A549 (cell line): ENCODE results near the gene TATDN3. TPM values are rescaled to one million over a fixed set of nuclear protein-coding genes. Genes with fewer than 3 reads are reported as not detected.

Experiments
- ATAC-seq, 2 experiments: fragments of 200-7000 bp in 1 of 2; fragments of >200 bp in 1 of 2; cut with Nextera tagmentation in 1 of 2; cut with Tn5 transposase in 1 of 2; 3 replicates each; pipeline versions ENCODE4 v1.8.0 to v1.9.1; 2018 to 2020; ENCODE audit warnings: mild to moderate bottlenecking in 1 of 2, moderate library complexity in 1 of 2
- CTCF ChIA-PET: fragments of 300-600 bp; sonication (Branson Sonifier 250); formaldehyde crosslinking; extraction: SDS; loops from one replicate; lab custom pipeline; 2021; ENCODE audit warnings: antibody characterized with exemption, inconsistent platforms; lab: Yijun Ruan, JAX
- POLR2A ChIA-PET: fragments of 350-600 bp; formaldehyde crosslinking; extraction: SDS; loops from one replicate; lab custom pipeline; 2021; ENCODE audit warnings: antibody characterized with exemption, inconsistent platforms; lab: Yijun Ruan, JAX
- DNase-seq, 2 experiments: peaks; one replicate each; pipeline versions ENCODE4 v3.0.0 to v3.0.0-alpha.2; 2011 to 2016; ENCODE audit warnings: low read depth in 1 of 2, low spot score in 1 of 2
- FAIRE-seq: peaks from 2 replicates; lab custom pipeline; 2011; peaks lifted over from hg19 to GRCh38; lab: Jason Lieb, UNC
- H3K27ac ChIP-seq, 2 experiments: fragments of >200 bp; sonication (Bioruptor Twin); formaldehyde crosslinking; 3 replicates each; pipeline ENCODE4 v1.5.1; 2016 to 2017
- H3K4me1 ChIP-seq: fragments of >200 bp; sonication (Bioruptor Twin); formaldehyde crosslinking; 3 replicates; pipeline ENCODE4 v1.6.1; 2016
- H3K4me2 ChIP-seq: fragments of >200 bp; sonication (Bioruptor Twin); formaldehyde crosslinking; 3 replicates; pipeline ENCODE4 v1.6.1; 2016
- H3K4me3 ChIP-seq: fragments of >200 bp; sonication (Bioruptor Twin); formaldehyde crosslinking; 3 replicates; pipeline ENCODE4 v1.5.1; 2016
- H3K9me3 ChIP-seq: fragments of >200 bp; sonication (Bioruptor Twin); formaldehyde crosslinking; 3 replicates; pipeline ENCODE4 v1.6.1; 2016
- BHLHE40 ChIP-seq: IDR thresholded peaks from 2 replicates; pipeline ENCODE4 v1.6.1; 2012; ENCODE audit warnings: low read depth, low read length, inconsistent platforms
- CEBPB ChIP-seq, 2 experiments: fragments of >200 bp in 1 of 2; sonication (Bioruptor Twin) in 1 of 2; formaldehyde crosslinking in 1 of 2; IDR thresholded peaks; 2 replicates each; pipeline ENCODE4 v1.6.1; 2012 to 2016
- EP300 ChIP-seq, 2 experiments: fragments of >200 bp; sonication (Bioruptor Twin); formaldehyde crosslinking; IDR thresholded peaks; 2 replicates in 1 of 2; 3 replicates in 1 of 2; pipeline ENCODE4 v1.6.1; 2016 to 2017
- ESRRA ChIP-seq: fragments of 150-350 bp; IDR thresholded peaks from 2 replicates; pipeline ENCODE4 v1.6.1; 2014; ENCODE audit warnings: mild to moderate bottlenecking, low read length, borderline replicate concordance
- FOSB ChIP-seq: fragments of 250-450 bp; sonication (Bioruptor Pico); IDR thresholded peaks from 2 replicates; pipeline ENCODE4 v1.5.0; 2020; ENCODE audit warnings: mild to moderate bottlenecking, moderate library complexity
- FOXS1 ChIP-seq: fragments of 250-450 bp; sonication (Bioruptor Pico); IDR thresholded peaks from 2 replicates; pipeline ENCODE4 v1.5.0; 2020; ENCODE audit warnings: mild to moderate bottlenecking, moderate library complexity
- GATA3 ChIP-seq: IDR thresholded peaks from 2 replicates; pipeline ENCODE4 v1.6.1; 2012; ENCODE audit warnings: borderline replicate concordance
- KDM1A ChIP-seq: fragments of 200-600 bp; sonication (generic); IDR thresholded peaks from 2 replicates; pipeline ENCODE4 v1.6.1; 2016; ENCODE audit warnings: low read depth, mild to moderate bottlenecking
- NFE2L2 ChIP-seq: fragments of 150-350 bp; conservative IDR thresholded peaks from 2 replicates; pipeline ENCODE4 v1.6.1; 2014; ENCODE audit warnings: low read length
- NPAS2 ChIP-seq: fragments of 250-450 bp; sonication (Bioruptor Pico); IDR thresholded peaks from 2 replicates; pipeline ENCODE4 v1.8.0; 2022; ENCODE audit warnings: mild to moderate bottlenecking, moderate library complexity, borderline replicate concordance
- NR3C1 ChIP-seq: fragments of >200 bp; sonication (Bioruptor Twin); formaldehyde crosslinking; IDR thresholded peaks from 3 replicates; pipeline ENCODE4 v1.6.1; 2017
- PHF8 ChIP-seq: fragments of 200-600 bp; sonication (generic); IDR thresholded peaks from 2 replicates; pipeline ENCODE4 v1.6.1; 2016; ENCODE audit warnings: low read depth, mild to moderate bottlenecking, antibody characterized with exemption, moderate library complexity, borderline replicate concordance
- POLR2AphosphoS2 ChIP-seq: conservative IDR thresholded peaks from 2 replicates; pipeline ENCODE4 v1.6.1; 2012; ENCODE audit warnings: low read length, improper control_type of control experiment, inconsistent platforms
- RAD21 ChIP-seq, 2 experiments: fragments of >200 bp in 1 of 2; sonication (Bioruptor Twin) in 1 of 2; formaldehyde crosslinking in 1 of 2; IDR thresholded peaks in 1 of 2; conservative IDR thresholded peaks in 1 of 2; 2 replicates in 1 of 2; 3 replicates in 1 of 2; pipeline ENCODE4 v1.6.1; 2012 to 2018; ENCODE audit warnings: inconsistent platforms in 1 of 2
- RARB ChIP-seq: fragments of 250-450 bp; sonication (Bioruptor Pico); IDR thresholded peaks from 2 replicates; pipeline ENCODE4 v1.8.0; 2021; ENCODE audit warnings: mild to moderate bottlenecking, moderate library complexity
- SMC3 ChIP-seq: fragments of >200 bp; sonication (Bioruptor Twin); formaldehyde crosslinking; IDR thresholded peaks from 3 replicates; pipeline ENCODE4 v1.6.1; 2018; ENCODE audit warnings: inconsistent platforms
- ZNF302 ChIP-seq: fragments of 250-450 bp; sonication (Bioruptor Pico); IDR thresholded peaks from 2 replicates; pipeline ENCODE4 v1.9.0; 2021; ENCODE audit warnings: inconsistent platforms, mild to moderate bottlenecking, moderate library complexity
- WGBS: methylation state at CpG from one replicate; pipeline ENCODE4 v1.1.6; 2017; ENCODE audit errors: missing lambda C conversion rate; 5-methylcytosine and 5-hydroxymethylcytosine counted together
- polyA plus RNA-seq, 4 experiments: library from polyadenylated mRNA; depleted of rRNA in 3 of 4; stranded (reverse); fragments of >200 nt; fragmentation: RNase III in 1 of 4; extraction: RNeasy Plus Mini Kit Qiagen cat#74134 plus additional on column Dnase treatment in 1 of 4; gene quantifications; 2 replicates in 3 of 4; 3 replicates in 1 of 4; pipeline ENCODE4 v1.2.3, GENCODE V29; 2011 to 2017
- TF ChIP-seq, protein P1 (sequence below): fragments of >200 bp; sonication (Bioruptor Twin); formaldehyde crosslinking; IDR thresholded peaks from 3 replicates; pipeline ENCODE4 v1.5.1; 2016
- TF ChIP-seq, protein P2 (sequence below): fragments of 250-450 bp; sonication (Bioruptor Pico); IDR thresholded peaks from 2 replicates; pipeline ENCODE4 v1.5.0; 2020; ENCODE audit warnings: low read depth, mild to moderate bottlenecking, moderate library complexity
- TF ChIP-seq, protein P3 (sequence below): fragments of 150-350 bp; IDR thresholded peaks from 2 replicates; pipeline ENCODE4 v1.6.1; 2014; ENCODE audit warnings: low read depth, mild to moderate bottlenecking, low read length
- TF ChIP-seq, protein P4 (sequence below): fragments of 200-600 bp; sonication (generic); IDR thresholded peaks from 2 replicates; pipeline ENCODE4 v1.6.1; 2016; ENCODE audit warnings: antibody characterized with exemption, mild to moderate bottlenecking, moderate library complexity

Gene TATDN3
- polyA plus RNA-seq, 2 of the 4 experiments (the other 2 are of a cell fraction), result 11.1 to 22.6 TPM

DNA sequence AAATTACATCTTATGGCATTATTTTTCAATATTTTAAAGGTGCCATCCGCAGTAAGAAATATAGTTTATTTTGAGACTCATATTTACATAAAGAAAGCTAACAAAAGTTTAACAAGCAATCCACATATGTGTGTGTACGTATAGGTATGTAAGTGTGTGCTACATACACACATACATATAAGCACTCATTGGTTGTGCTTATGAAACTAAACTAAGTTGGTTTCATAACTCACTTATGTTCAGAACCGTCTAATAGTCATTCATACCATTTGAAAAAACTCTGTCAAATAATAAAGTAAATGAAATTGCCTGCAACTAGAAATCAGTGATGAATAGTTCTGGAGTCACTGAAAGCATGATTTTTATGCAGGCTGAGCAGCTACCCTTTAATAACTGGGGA lies 14.1 kb downstream of the TATDN3 start (continued):
- no peak for TF ChIP-seq NPAS2 (CRISPR knock-in tag)
- TF ChIP-seq, all 56 proteins: peak for 0

DNA sequence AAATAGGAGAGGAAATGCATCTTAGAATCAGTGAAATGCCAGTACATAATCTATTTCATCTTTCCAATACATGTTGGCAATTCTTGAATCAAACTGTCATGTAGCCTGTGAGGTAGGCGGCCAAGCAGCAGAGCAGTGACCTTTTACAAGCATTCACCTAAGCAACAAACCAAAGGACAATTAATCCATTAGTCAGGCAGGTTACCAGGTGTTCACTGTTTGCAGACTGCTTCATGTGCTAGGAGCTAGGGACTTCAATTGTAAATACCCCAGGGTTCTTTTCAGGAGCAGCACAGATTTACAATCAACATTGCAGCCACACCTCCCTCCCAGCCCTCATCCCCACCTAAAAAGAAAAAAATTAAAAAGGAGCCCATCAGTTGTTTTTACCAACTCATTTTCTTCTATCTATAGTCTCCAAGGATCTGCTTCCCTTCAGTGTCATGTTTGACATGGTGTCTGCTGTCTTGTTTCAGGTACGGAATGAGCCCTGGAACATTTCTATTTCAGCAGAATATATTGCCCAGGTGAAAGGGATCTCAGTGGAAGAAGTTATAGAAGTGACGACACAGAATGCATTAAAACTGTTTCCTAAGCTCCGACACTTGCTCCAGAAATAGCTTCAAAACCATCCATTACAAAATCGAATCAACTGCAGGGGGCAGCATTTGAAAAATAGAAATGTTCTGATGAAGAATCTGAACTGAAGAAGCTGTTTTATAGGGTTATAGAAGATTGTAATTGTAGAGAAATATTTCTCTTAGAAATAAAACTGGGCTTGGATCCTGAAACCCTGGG lies 23.0 kb downstream of the TATDN3 start:
- ATAC-seq (0 out of 6 replicates have a peak, but pooled peaks of 1 of the 2 experiments have one; percentile 34), FAIRE-seq (no peak), DNase-seq (peak in 1 of 2 experiments; percentile 38)
- H3K4me3 ChIP-seq, result no peak overlapping the region
- 58% methylated on average over 5 of the region's 5 CpGs for WGBS
- H3K27ac ChIP-seq, result peak overlapping the region in 1 of 2 experiments; percentile 49; a peak in 3 of 6 replicates
- no peak for TF ChIP-seq POLR2AphosphoS2
- TF ChIP-seq SMC3, result peak; percentile 75
- TF ChIP-seq, protein P1, sequence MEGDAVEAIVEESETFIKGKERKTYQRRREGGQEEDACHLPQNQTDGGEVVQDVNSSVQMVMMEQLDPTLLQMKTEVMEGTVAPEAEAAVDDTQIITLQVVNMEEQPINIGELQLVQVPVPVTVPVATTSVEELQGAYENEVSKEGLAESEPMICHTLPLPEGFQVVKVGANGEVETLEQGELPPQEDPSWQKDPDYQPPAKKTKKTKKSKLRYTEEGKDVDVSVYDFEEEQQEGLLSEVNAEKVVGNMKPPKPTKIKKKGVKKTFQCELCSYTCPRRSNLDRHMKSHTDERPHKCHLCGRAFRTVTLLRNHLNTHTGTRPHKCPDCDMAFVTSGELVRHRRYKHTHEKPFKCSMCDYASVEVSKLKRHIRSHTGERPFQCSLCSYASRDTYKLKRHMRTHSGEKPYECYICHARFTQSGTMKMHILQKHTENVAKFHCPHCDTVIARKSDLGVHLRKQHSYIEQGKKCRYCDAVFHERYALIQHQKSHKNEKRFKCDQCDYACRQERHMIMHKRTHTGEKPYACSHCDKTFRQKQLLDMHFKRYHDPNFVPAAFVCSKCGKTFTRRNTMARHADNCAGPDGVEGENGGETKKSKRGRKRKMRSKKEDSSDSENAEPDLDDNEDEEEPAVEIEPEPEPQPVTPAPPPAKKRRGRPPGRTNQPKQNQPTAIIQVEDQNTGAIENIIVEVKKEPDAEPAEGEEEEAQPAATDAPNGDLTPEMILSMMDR, result peak; percentile 57
- TF ChIP-seq NFE2L2, result no peak
- peak; percentile 60 to 63 for TF ChIP-seq RAD21 (conservative IDR thresholded peaks at IDR 0.05 in 1 of 2, IDR thresholded peaks at IDR 0.05 in 1 of 2)
- peaks cover 42% of the 10 kb centered on the region for H3K4me1 ChIP-seq
- POLR2A ChIA-PET, result interaction anchor here (0.6 to 1.0 kb wide), 2 partner anchors 43 to 188 kb away, joined by 3 to 4 read pairs; partner anchors contain the start of gene FLVCR1
- CTCF ChIA-PET, result interaction anchor here (0.8 to 1.5 kb wide), 13 partner anchors 9 to 181 kb away, joined by 3 to 9 read pairs (median 3); no protein-coding TSS in a partner anchor
- H3K9me3 ChIP-seq, result no peaks in the 10 kb centered on the region
- H3K4me2 ChIP-seq, result no peak overlapping the region

DNA sequence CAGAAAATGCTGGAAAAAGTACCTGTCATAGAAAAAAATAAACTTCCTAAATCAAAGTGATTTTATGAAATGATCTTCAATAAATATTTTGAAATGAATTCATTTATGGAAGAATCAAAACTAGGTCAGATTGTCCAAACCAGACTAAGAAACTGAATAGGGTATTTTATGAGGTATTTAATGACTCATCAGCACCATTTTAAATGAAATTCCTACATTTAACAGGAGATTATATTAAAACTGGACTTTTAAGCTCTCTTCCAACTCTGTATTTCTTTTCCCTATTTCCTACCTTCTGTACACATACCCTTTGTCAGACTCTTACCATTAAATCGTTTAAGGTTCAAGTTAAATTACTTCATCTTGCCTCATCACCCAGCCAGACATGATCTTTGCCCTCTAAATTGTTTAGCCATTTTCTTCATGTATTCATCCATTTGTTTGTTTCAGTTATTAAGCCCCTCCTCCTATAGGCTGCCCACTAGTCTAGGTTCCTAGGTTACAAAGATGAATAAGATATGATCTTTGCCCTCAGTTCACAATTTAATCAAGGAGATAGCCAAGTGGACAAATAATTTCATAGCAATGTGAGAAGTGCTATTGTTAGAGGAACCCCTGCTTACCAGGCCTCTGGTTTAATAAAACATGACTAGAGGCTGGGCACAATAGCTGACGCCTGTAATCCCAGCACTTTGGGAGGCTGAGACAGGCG lies 25.0 kb downstream of the TATDN3 start:
- FAIRE-seq (peak; percentile 13), ATAC-seq (peak; percentile 47 to 82; a peak in 4 of 6 replicates), DNase-seq (peak in 1 of 2 experiments; percentile 72)
- 32% methylated on average over 3 of the region's 3 CpGs for WGBS
- Histone ChIP-seq H3K27ac (peak overlapping the region; percentile 70 to 75), H3K4me1 (peaks cover 46% of the 10 kb centered on the region), H3K9me3 (no peaks in the 10 kb centered on the region), H3K4me2 (peak overlapping the region; percentile 57), H3K4me3 (no peak overlapping the region)
- ChIA-PET POLR2A (no interaction called here), CTCF (no interaction called here)
- no peak for TF ChIP-seq EP300 (IDR thresholded peaks at IDR 0.05)
- TF ChIP-seq, protein P2, sequence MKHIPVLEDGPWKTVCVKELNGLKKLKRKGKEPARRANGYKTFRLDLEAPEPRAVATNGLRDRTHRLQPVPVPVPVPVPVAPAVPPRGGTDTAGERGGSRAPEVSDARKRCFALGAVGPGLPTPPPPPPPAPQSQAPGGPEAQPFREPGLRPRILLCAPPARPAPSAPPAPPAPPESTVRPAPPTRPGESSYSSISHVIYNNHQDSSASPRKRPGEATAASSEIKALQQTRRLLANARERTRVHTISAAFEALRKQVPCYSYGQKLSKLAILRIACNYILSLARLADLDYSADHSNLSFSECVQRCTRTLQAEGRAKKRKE (CRISPR knock-in tag), result no peak
- TF ChIP-seq FOXS1, result no peak
- peak; percentile 56; the same call in 1 of the 2 replicates for TF ChIP-seq GATA3
- TF ChIP-seq ESRRA, result no peak
- TF ChIP-seq CEBPB (IDR thresholded peaks at IDR 0.05), result peak in 1 of 2 experiments; percentile 26; a peak in 1 of 4 replicates
- no peak for TF ChIP-seq RARB
- TF ChIP-seq FOSB, result no peak
- TF ChIP-seq, protein P3, sequence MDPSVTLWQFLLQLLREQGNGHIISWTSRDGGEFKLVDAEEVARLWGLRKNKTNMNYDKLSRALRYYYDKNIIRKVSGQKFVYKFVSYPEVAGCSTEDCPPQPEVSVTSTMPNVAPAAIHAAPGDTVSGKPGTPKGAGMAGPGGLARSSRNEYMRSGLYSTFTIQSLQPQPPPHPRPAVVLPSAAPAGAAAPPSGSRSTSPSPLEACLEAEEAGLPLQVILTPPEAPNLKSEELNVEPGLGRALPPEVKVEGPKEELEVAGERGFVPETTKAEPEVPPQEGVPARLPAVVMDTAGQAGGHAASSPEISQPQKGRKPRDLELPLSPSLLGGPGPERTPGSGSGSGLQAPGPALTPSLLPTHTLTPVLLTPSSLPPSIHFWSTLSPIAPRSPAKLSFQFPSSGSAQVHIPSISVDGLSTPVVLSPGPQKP, result no peak
- TF ChIP-seq ZNF302 (CRISPR knock-in tag), result no peak
- no peak for TF ChIP-seq NR3C1
- TF ChIP-seq, protein P4, sequence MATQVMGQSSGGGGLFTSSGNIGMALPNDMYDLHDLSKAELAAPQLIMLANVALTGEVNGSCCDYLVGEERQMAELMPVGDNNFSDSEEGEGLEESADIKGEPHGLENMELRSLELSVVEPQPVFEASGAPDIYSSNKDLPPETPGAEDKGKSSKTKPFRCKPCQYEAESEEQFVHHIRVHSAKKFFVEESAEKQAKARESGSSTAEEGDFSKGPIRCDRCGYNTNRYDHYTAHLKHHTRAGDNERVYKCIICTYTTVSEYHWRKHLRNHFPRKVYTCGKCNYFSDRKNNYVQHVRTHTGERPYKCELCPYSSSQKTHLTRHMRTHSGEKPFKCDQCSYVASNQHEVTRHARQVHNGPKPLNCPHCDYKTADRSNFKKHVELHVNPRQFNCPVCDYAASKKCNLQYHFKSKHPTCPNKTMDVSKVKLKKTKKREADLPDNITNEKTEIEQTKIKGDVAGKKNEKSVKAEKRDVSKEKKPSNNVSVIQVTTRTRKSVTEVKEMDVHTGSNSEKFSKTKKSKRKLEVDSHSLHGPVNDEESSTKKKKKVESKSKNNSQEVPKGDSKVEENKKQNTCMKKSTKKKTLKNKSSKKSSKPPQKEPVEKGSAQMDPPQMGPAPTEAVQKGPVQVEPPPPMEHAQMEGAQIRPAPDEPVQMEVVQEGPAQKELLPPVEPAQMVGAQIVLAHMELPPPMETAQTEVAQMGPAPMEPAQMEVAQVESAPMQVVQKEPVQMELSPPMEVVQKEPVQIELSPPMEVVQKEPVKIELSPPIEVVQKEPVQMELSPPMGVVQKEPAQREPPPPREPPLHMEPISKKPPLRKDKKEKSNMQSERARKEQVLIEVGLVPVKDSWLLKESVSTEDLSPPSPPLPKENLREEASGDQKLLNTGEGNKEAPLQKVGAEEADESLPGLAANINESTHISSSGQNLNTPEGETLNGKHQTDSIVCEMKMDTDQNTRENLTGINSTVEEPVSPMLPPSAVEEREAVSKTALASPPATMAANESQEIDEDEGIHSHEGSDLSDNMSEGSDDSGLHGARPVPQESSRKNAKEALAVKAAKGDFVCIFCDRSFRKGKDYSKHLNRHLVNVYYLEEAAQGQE, result no peak
- no peak for TF ChIP-seq BHLHE40
- TF ChIP-seq PHF8, result no peak
- TF ChIP-seq, protein P1, result no peak
- TF ChIP-seq KDM1A, result no peak
